GM12892 (cell line): ENCODE results near the gene POP5.

Experiments used
- DNase-seq: peaks from one replicate; pipeline ENCODE4 v3.0.0; 2011; ENCODE audit not compliant: insufficient read length
- FAIRE-seq: peaks from 2 replicates; lab custom pipeline; 2011; peaks lifted over from hg19 to GRCh38; lab: Jason Lieb, UNC
- POLR2A ChIP-seq: IDR thresholded peaks from 2 replicates; pipeline ENCODE4 v1.6.1; 2011; ENCODE audit warnings: low read depth, low read length, control low read depth
- POLR2AphosphoS5 ChIP-seq: IDR thresholded peaks from 2 replicates; pipeline ENCODE4 v1.6.1; 2011; ENCODE audit warnings: low read depth, low read length, control low read depth
- TAF1 ChIP-seq: IDR thresholded peaks from 2 replicates; pipeline ENCODE4 v1.6.1; 2011; ENCODE audit warnings: low read depth, mild to moderate bottlenecking, control low read depth, low read length, borderline replicate concordance

Gene POP5

DNA sequence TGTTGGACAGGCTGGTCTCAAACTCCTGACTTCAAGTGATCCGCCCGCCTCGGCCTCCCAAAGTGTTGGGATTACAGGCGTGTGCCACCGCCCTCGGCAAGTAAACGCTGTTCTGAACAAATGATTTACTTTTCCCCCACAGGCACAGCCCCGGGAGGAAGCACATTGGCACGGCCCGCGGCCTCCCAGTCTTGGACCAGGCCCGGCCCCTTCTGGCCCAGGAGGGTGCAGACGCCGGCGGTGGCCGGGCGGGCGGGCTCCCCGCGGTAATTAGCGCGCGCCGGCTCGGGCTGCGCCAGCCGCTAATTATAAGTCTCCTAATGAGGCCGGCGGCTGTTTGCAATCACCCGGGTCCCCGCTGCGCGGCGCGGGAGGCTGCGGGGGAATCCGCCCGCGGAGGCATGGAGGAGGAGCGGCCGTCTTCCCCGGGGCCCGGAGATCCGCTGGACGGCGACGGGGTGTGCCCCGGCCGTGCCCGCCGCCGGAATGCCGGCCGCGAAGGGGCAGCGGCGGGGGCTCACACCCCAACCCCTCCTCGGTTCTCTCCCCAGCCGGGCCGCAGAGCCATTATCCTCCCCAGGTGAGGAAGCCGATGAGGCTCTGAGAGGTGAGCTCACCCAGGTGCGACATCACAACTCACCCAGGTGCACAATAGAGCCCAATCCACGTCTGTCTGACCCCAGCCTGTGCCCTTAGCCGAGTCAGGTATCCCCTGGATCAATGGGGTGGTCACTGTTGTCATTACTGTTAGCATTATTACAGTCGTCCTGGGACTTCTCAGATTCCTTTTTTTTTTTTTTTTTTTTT lies 3.3 kb upstream of the POP5 start:
- TF ChIP-seq POLR2AphosphoS5 (no peak), TAF1 (no peak), POLR2A (no peak)
- DNase-seq (peak; percentile 41), FAIRE-seq (no peak)

DNA sequence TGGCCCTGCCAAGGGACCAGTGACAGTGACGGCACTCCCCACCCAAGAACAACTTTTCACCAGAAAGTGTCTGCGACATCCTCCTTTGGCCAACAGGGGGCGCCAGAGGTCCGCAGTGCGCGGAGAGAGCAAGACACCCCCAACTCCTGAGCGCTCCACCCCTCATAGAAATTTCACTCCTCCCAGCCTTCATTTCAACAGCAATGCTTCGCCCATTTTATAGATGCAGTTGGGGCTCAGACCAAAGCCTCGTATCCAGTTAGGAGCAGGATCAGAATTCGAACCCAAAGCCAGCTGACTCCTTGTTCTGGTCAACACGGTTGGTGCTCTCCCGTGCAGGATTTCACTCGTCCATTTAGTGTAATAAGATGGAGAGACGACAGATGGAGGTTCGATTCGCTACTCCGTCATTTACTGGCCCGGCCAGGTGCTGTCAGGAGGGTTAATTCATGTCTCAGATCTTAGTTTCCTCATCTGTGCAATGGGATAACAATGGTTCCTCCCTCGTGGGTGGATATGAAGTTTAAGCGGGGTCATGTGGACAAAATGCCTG lies 2.4 kb upstream of the POP5 start:
- peak; percentile 24 for FAIRE-seq
- TF ChIP-seq TAF1: no peak
- no peak for TF ChIP-seq POLR2A
- TF ChIP-seq POLR2AphosphoS5: no peak
- peak; percentile 53 for DNase-seq

- TF ChIP-seq POLR2A: no peak
- no peak for TF ChIP-seq TAF1
- TF ChIP-seq POLR2AphosphoS5: no peak
- DNase-seq: no peak
- FAIRE-seq: peak; percentile 64
Observed at GRCh38 chr12:120581998-120582397, 796 bp upstream of the POP5 start.

GRCh38 chr12:120579179-120579578 lies 2.0 kb downstream of the POP5 start:
- FAIRE-seq (no peak), DNase-seq (no peak)
- TF ChIP-seq POLR2AphosphoS5 (peak; percentile 5; the same call in 1 of the 2 replicates), POLR2A (no peak), TAF1 (no peak)

GRCh38 chr12:120574106-120574505 lies 7.1 kb downstream of the POP5 start:
- TF ChIP-seq TAF1: no peak
- TF ChIP-seq POLR2A: no peak
- TF ChIP-seq POLR2AphosphoS5: no peak
- DNase-seq (no peak), FAIRE-seq (no peak)

- TF ChIP-seq POLR2AphosphoS5: no peak
- TF ChIP-seq TAF1: no peak
- TF ChIP-seq POLR2A: no peak
- FAIRE-seq (peak; percentile 53), DNase-seq (no peak)
Observed at GRCh38 chr12:120573560-120573959, 7.6 kb downstream of the POP5 start.

GRCh38 chr12:120571299-120571698 lies 9.9 kb downstream of the POP5 start:
- DNase-seq (no peak), FAIRE-seq (no peak)
- TF ChIP-seq POLR2AphosphoS5 (no peak), POLR2A (no peak), TAF1 (no peak)

DNA sequence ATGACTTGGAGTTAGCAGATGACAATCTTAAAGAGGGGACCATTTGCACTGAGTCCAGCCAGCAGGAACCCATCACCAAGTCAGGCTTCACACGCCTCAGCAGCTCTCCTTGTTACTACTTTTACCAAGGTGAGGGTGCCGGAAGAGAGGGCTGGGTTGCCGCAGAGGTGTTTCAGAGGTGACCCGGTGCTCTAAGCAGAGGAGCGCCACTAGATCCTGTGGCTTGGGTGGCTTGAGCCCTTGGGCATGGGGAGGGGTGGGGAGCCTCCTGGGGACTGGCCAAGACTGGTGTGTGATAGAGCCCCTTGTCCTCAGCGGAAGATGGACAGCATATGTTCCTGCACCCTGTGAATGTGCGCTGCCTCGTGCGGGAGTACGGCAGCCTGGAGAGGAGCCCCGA lies 17.7 kb downstream of the POP5 start:
- no peak for FAIRE-seq

DNA sequence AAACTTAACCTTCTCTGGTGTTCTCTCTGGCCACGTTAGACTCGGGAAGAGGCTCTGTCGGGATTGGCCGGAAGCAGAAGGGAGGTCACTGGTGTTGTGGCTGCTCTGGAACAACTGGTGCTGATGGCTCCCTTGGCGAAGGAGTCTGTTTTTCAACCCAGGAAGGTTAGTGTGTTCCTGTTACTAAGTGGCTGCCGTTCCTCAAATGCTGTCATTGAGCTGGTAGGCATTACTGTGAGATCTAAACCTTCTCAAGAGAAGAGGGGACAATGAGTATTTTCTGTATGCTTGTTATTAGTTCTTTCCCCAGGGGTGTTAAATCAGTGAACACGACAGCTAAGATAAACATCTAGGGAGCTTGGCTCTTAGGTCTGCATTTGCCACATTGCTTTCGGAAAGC lies 18.3 kb downstream of the POP5 start:
- FAIRE-seq (no peak), DNase-seq (no peak)
- TF ChIP-seq POLR2AphosphoS5 (no peak), POLR2A (no peak)

More for the DNA sequence above, 17.7 kb downstream of the POP5 start:
- DNase-seq: no peak
- no peak for TF ChIP-seq POLR2AphosphoS5

DNA sequence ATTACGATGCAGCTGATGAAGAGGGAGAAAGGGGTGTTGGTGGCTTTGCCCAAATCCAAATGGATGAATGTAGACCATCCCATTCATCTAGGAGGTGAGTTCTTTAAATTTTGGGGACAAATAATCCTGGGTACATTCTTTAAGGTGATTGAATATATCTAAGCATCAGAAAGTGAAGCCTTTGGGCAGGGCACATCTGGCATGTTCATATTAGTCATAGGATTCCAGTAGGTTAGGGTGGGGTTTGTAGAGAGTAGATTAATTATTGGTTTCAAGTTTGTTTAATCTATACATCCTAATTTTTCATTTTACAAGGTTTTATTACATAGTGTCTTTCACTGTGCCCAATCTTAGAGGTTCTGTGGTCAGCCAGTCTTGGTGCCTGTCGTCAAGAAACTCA lies 23.6 kb downstream of the POP5 start:
- TF ChIP-seq POLR2A (no peak), TAF1 (no peak), POLR2AphosphoS5 (no peak)
- DNase-seq (no peak), FAIRE-seq (no peak)

DNA sequence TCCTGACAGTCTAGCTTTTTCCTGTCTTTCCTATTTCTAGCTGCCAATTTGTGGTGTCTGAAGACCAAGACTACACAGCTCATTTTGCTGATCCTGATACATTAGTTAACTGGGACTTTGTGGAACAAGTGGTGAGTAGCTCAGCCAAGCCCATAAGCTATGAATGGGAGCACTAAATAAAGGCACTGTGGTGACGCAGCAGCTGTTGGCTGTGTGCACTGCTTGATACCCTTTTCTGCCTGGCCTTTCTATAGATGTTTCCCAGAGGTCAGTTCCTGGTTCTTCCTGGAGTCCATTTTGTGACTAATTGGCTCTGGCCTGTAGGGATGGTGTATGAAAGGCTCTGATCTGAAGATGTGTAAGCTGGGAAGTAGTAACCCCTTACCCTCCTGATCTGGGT lies 26.5 kb downstream of the POP5 start:
- DNase-seq (no peak), FAIRE-seq (no peak)
- TF ChIP-seq POLR2AphosphoS5 (no peak), TAF1 (no peak), POLR2A (no peak)

- FAIRE-seq (no peak), DNase-seq (no peak)
- TF ChIP-seq POLR2AphosphoS5 (no peak), TAF1 (no peak), POLR2A (no peak)
Observed at GRCh38 chr12:120546050-120546386, 35.2 kb downstream of the POP5 start.

DNA sequence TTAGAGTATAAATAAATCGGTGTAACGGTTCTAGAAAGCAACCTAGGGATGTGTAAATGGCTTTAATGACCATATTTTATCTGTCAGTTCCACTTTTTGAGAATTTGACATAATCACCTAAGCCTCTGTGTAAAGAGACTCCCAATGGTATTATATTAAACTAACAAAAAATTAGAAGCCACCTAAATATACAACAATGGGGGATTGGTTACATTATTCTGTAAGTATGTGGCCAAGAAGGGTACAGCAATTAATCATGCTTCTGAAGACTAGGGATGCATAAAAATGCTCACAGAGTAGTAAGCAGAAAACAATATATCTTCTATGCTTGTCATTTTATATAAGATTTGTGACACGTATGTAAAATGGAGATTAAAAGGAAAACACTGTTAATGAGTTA lies 36.5 kb downstream of the POP5 start:
- DNase-seq: no peak
- TF ChIP-seq TAF1 (no peak), POLR2AphosphoS5 (no peak), POLR2A (no peak)
- FAIRE-seq: no peak
